ENCODE results near the gene SH3RF1. TPM values are rescaled to one million over a fixed set of nuclear protein-coding genes. Genes with fewer than 3 reads are reported as not detected.
"Not testable (repeated sequence)": the region's sequence is repeated elsewhere in the genome, so short reads cannot be mapped to it uniquely, and the experiment has no call there.

SH3RF1 gene
- total RNA-seq, 2 experiments from 2014 or later, result 0.34 TPM

GRCh38 chr4:169283114-169283509, 12.4 kb upstream of the SH3RF1 start:
- intact Hi-C loops (cut with micrococcal nuclease), result no loop called here
- no peak overlapping the region for H3K27ac Mint-ChIP-seq

GRCh38 chr4:169282429-169283113, 11.8 kb upstream of the SH3RF1 start:
- ATAC-seq, result no peak
- no peak for DNase-seq
- no peak for TF ChIP-seq CTCF (IDR thresholded peaks at IDR 0.05)
- H3K4me3 Mint-ChIP-seq, result no peak overlapping the region
- ChIA-PET CTCF (interaction anchor here (0.8 kb wide), 1 partner anchor 9 kb away, joined by 4 read pairs; no protein-coding TSS in a partner anchor), POLR2A (no interaction called here)
- no peaks in the 10 kb centered on the region for H3K9me3 Mint-ChIP-seq
- no peaks in the 10 kb centered on the region for H3K36me3 Mint-ChIP-seq (ENCODE audit: low read depth)
- H3K27ac Mint-ChIP-seq, result no peak overlapping the region
- H3K27me3 Mint-ChIP-seq, result no peaks in the 10 kb centered on the region
- H3K4me1 Mint-ChIP-seq (ENCODE audit: low read depth), result no peaks in the 10 kb centered on the region
- intact Hi-C loops (cut with micrococcal nuclease), result no loop called here

More at GRCh38 chr4:169283114-169283509, 12.4 kb upstream of the SH3RF1 start:
- H3K9me3 Mint-ChIP-seq, result no peaks in the 10 kb centered on the region
- POLR2A ChIA-PET, result no interaction called here
- H3K4me1 Mint-ChIP-seq (ENCODE audit: low read depth), result no peaks in the 10 kb centered on the region
- no peak for TF ChIP-seq CTCF (IDR thresholded peaks at IDR 0.05)
- H3K36me3 Mint-ChIP-seq (ENCODE audit: low read depth), result no peaks in the 10 kb centered on the region
- DNase-seq (no peak), ATAC-seq (no peak)
- CTCF ChIA-PET, result no interaction called here
- H3K27me3 Mint-ChIP-seq, result no peaks in the 10 kb centered on the region
- no peak overlapping the region for H3K4me3 Mint-ChIP-seq

- no peak for TF ChIP-seq CTCF (IDR thresholded peaks at IDR 0.05)
- Mint-ChIP-seq H3K4me3 (no peak overlapping the region), H3K4me1 (ENCODE audit: low read depth) (no peaks in the 10 kb centered on the region), H3K9me3 (no peaks in the 10 kb centered on the region), H3K36me3 (ENCODE audit: low read depth) (no peaks in the 10 kb centered on the region), H3K27me3 (peaks cover 18% of the 10 kb centered on the region), H3K27ac (no peak overlapping the region)
- no peak for DNase-seq
- POLR2A ChIA-PET, result no interaction called here
- CTCF ChIA-PET, result interaction anchor here (1.1 kb wide), 1 partner anchor 8 kb away, joined by 3 read pairs; no protein-coding TSS in a partner anchor
- intact Hi-C loops (cut with micrococcal nuclease), result no loop called here
- ATAC-seq, result no peak
These were observed 8.4 kb upstream of the SH3RF1 start for GRCh38 chr4:169279108-169279507.

- CTCF ChIA-PET, result interaction anchor here (1.1 kb wide), 1 partner anchor 9 kb away, joined by 3 read pairs; no protein-coding TSS in a partner anchor
- intact Hi-C loops (cut with micrococcal nuclease), result no loop called here
- POLR2A ChIA-PET, result no interaction called here
- Mint-ChIP-seq H3K27ac (no peak overlapping the region), H3K27me3 (peaks cover 21% of the 10 kb centered on the region), H3K36me3 (ENCODE audit: low read depth) (no peaks in the 10 kb centered on the region), H3K4me3 (no peak overlapping the region), H3K4me1 (ENCODE audit: low read depth) (no peaks in the 10 kb centered on the region), H3K9me3 (no peaks in the 10 kb centered on the region)
- no peak for TF ChIP-seq CTCF (IDR thresholded peaks at IDR 0.05)
- DNase-seq (no peak), ATAC-seq (no peak)
These were observed 7.9 kb upstream of the SH3RF1 start for GRCh38 chr4:169278624-169279023.

- H3K4me1 Mint-ChIP-seq (ENCODE audit: low read depth); intact Hi-C loops (cut with micrococcal nuclease); H3K4me3 Mint-ChIP-seq; DNase-seq; H3K9me3 Mint-ChIP-seq; H3K27ac Mint-ChIP-seq; CTCF ChIA-PET; POLR2A ChIA-PET; H3K36me3 Mint-ChIP-seq (ENCODE audit: low read depth); ATAC-seq: not testable (repeated sequence)
- H3K27me3 Mint-ChIP-seq, result peaks cover 21% of the 10 kb centered on the region
These were observed 7.1 kb upstream of the SH3RF1 start for GRCh38 chr4:169277838-169278237.

Data from activated CD8-positive, alpha-beta T cell treated with anti-CD3 and anti-CD28 coated beads for 36 hours (primary cell).